Measurements from ENCODE around the gene SEZ6L. TPM values are rescaled to one million over a fixed set of nuclear protein-coding genes. Genes with fewer than 3 reads are reported as not detected.

SEZ6L gene
- total and polyA plus RNA-seq, 10 of the 15 experiments (the other 5 are each of a cell fraction or from before 2014, with no cell fraction given) = not detected

DNA sequence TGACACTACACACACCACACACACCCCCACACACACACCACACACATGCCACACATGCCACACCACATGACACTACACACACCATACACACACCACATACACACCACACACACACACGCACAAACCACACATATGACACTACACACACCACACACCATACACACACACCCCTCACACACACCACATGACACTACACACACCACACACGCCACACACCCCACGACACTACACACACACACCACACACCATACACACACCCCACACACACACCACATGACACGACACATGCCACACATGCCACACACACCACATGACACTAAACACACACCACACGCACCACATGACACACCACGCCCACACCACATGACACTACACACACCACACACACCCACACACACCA is 158.0 kb downstream of the SEZ6L start:
- SMC1A ChIA-PET (ENCODE audit: uncharacterized antibody, unreplicated experiment) = no interaction called here
- H3K4me2 ChIP-seq (ENCODE audit: control insufficient read depth, insufficient read depth) = no peak overlapping the region
- no peak overlapping the region for H2AFZ ChIP-seq (ENCODE audit: control insufficient read depth, low read depth, low read length)
- no peaks in the 10 kb centered on the region for H3K36me3 ChIP-seq (ENCODE audit: control insufficient read depth in 2 of 2, insufficient read depth in 2 of 2, low read length in 1 of 2)
- no peaks in the 10 kb centered on the region for H3K9me3 ChIP-seq (replicated peaks; ENCODE audit: control insufficient read depth, insufficient read depth, low read length)
- CTCF ChIA-PET = no interaction called here
- FAIRE-seq (no peak), DNase-seq (ENCODE audit: low read depth, low spot score) (no peak), ATAC-seq (no peak)
- no peak overlapping the region for H3K27ac ChIP-seq (ENCODE audit: control insufficient read depth, insufficient read depth)
- WGBS (ENCODE audit: insufficient coverage, insufficient replicate concordance, low lambda C conversion rate, missing lambda C conversion rate) = 36% methylated on average over 6 of the region's 6 CpGs
- no peaks in the 10 kb centered on the region for H3K4me1 ChIP-seq (ENCODE audit: control insufficient read depth, insufficient read depth, low read length)
- intact Hi-C loops (cut with micrococcal nuclease; ENCODE audit: unreplicated experiment) (no loop called here), in situ Hi-C loops (cut with MboI) (no loop called here)
- no peak overlapping the region for H3K9ac ChIP-seq (ENCODE audit: control insufficient read depth, insufficient read depth, low read length)
- BruUV-seq (replicated peaks) = no TSS peak
- TF ChIP-seq CHD2 (IDR thresholded peaks at IDR 0.05; ENCODE audit: borderline replicate concordance, low read depth, low read length) (no peak), GABPA (IDR thresholded peaks at IDR 0.05; ENCODE audit: low read depth) (no peak), HDAC6 (IDR thresholded peaks at IDR 0.05; ENCODE audit: unreplicated experiment) (no peak), NR2C1 (IDR thresholded peaks at IDR 0.05) (no peak), POLR2AphosphoS5 (IDR thresholded peaks at IDR 0.05; ENCODE audit: low read length) (no peak), POU2F2 (IDR thresholded peaks at IDR 0.05; ENCODE audit: borderline replicate concordance, low read depth, low read length) (no peak), NFYB (IDR thresholded peaks at IDR 0.05; ENCODE audit: insufficient read depth, low read depth, low read length) (no peak), MTA3 (IDR thresholded peaks at IDR 0.05; ENCODE audit: borderline replicate concordance, low read length) (no peak)
- TF ChIP-seq, protein P1, sequence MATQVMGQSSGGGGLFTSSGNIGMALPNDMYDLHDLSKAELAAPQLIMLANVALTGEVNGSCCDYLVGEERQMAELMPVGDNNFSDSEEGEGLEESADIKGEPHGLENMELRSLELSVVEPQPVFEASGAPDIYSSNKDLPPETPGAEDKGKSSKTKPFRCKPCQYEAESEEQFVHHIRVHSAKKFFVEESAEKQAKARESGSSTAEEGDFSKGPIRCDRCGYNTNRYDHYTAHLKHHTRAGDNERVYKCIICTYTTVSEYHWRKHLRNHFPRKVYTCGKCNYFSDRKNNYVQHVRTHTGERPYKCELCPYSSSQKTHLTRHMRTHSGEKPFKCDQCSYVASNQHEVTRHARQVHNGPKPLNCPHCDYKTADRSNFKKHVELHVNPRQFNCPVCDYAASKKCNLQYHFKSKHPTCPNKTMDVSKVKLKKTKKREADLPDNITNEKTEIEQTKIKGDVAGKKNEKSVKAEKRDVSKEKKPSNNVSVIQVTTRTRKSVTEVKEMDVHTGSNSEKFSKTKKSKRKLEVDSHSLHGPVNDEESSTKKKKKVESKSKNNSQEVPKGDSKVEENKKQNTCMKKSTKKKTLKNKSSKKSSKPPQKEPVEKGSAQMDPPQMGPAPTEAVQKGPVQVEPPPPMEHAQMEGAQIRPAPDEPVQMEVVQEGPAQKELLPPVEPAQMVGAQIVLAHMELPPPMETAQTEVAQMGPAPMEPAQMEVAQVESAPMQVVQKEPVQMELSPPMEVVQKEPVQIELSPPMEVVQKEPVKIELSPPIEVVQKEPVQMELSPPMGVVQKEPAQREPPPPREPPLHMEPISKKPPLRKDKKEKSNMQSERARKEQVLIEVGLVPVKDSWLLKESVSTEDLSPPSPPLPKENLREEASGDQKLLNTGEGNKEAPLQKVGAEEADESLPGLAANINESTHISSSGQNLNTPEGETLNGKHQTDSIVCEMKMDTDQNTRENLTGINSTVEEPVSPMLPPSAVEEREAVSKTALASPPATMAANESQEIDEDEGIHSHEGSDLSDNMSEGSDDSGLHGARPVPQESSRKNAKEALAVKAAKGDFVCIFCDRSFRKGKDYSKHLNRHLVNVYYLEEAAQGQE (IDR thresholded peaks at IDR 0.05; ENCODE audit: low read depth, low read length) = no peak
- TF ChIP-seq, protein P2, sequence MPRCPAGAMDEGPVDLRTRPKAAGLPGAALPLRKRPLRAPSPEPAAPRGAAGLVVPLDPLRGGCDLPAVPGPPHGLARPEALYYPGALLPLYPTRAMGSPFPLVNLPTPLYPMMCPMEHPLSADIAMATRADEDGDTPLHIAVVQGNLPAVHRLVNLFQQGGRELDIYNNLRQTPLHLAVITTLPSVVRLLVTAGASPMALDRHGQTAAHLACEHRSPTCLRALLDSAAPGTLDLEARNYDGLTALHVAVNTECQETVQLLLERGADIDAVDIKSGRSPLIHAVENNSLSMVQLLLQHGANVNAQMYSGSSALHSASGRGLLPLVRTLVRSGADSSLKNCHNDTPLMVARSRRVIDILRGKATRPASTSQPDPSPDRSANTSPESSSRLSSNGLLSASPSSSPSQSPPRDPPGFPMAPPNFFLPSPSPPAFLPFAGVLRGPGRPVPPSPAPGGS (IDR thresholded peaks at IDR 0.05; ENCODE audit: borderline replicate concordance, insufficient read depth, low read depth, low read length, poor library complexity, severe bottlenecking) = no peak
- 0 out of 4 replicates have a peak, but pooled peaks cover 0 to 2% of the 10 kb centered on the region in 2 experiments for H3K27me3 ChIP-seq (replicated peaks in 1 of 2; ENCODE audit: control insufficient read depth in 2 of 2, insufficient read depth in 2 of 2, low read length in 1 of 2)
- H3K79me2 ChIP-seq (ENCODE audit: control insufficient read depth, insufficient read depth, low read length) = no peaks in the 10 kb centered on the region
- POLR2A ChIA-PET = no interaction called here
- H3K4me3 ChIP-seq = no peak overlapping the region
- no peaks in the 10 kb centered on the region for H4K20me1 ChIP-seq (ENCODE audit: control insufficient read depth, insufficient read depth)
- RAD21 ChIA-PET (ENCODE audit: unreplicated experiment) = no interaction called here
